DMS53 treated with DMSO at 0.1 percent for 48 hours (cell line): ENCODE measurements around the gene PSMG1.
A peak's percentile ranks its signal among the peaks of the same experiment; 100 is the strongest.

ENCODE experiments used
- DNase-seq: peaks from one replicate; lab custom pipeline; 2025; ENCODE audit not compliant: unreplicated experiment; lab: John Stamatoyannopoulos, UW

Gene PSMG1

GRCh38 chr21:39188521-39189139, 5.4 kb upstream of the PSMG1 start:
- DNase-seq = no peak

GRCh38 chr21:39187141-39187540, 3.9 kb upstream of the PSMG1 start:
- no peak for DNase-seq

- DNase-seq = no peak
Observed at GRCh38 chr21:39186676-39187075, 3.4 kb upstream of the PSMG1 start.

GRCh38 chr21:39185157-39185556, 1.9 kb upstream of the PSMG1 start:
- DNase-seq = no peak

GRCh38 chr21:39184050-39184980, 1.1 kb upstream of the PSMG1 start:
- DNase-seq = peak; percentile 8

GRCh38 chr21:39182484-39183271, 573 bp downstream of the PSMG1 start:
- DNase-seq = no peak

- no peak for DNase-seq
Observed at GRCh38 chr21:39182016-39182415, 1.2 kb downstream of the PSMG1 start.

- DNase-seq = no peak
Observed at GRCh38 chr21:39181205-39181818, 1.9 kb downstream of the PSMG1 start.

- no peak for DNase-seq
Observed at GRCh38 chr21:39180429-39181019, 2.7 kb downstream of the PSMG1 start.

GRCh38 chr21:39178421-39178820, 4.8 kb downstream of the PSMG1 start:
- DNase-seq = no peak

GRCh38 chr21:39176271-39176709, 7.0 kb downstream of the PSMG1 start:
- DNase-seq = no peak

- DNase-seq = no peak
Observed at GRCh38 chr21:39175665-39176064, 7.6 kb downstream of the PSMG1 start.

- DNase-seq = no peak
Observed at GRCh38 chr21:39175154-39175553, 8.1 kb downstream of the PSMG1 start.

- no peak for DNase-seq
Observed at GRCh38 chr21:39173716-39174680, 9.3 kb downstream of the PSMG1 start.

- no peak for DNase-seq
Observed at GRCh38 chr21:39169906-39170305, 13.3 kb downstream of the PSMG1 start.

- DNase-seq = no peak
Observed at GRCh38 chr21:39168800-39169199, 14.5 kb downstream of the PSMG1 start.

GRCh38 chr21:39164523-39164922, 18.7 kb downstream of the PSMG1 start:
- DNase-seq = no peak

- DNase-seq = no peak
Observed at GRCh38 chr21:39161064-39161463, 22.2 kb downstream of the PSMG1 start.

- no peak for DNase-seq
Observed at GRCh38 chr21:39159342-39160063, 23.7 kb downstream of the PSMG1 start.
